NCI-H1092 (cell line): Measurements from ENCODE around the gene CDK6.
A peak's percentile ranks its signal among the peaks of the same experiment; 100 is the strongest.

ENCODE experiments used
- DNase-seq: peaks from one replicate; lab custom pipeline; 2025; lab: John Stamatoyannopoulos, UW

CDK6 gene

DNA sequence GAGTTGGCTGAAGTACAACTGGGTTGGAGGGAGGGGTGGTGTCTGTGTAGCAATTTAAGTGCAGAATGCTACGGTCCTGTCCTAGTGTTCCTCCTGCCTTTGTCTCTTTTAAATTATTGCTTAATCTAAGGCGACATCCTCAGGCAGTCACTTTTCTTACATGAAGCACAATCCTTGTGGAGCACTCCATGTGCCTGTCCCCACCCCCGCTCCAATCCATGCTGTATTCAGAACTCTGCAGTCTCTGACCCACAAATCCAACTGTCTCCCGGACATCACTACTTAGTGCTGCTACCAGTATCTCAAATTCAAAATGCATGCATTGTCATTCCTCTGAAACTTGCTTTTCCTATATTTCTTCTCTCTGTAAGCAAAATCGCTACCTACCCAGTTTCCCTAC lies 154.7 kb downstream of the CDK6 start:
- no peak for DNase-seq

DNA sequence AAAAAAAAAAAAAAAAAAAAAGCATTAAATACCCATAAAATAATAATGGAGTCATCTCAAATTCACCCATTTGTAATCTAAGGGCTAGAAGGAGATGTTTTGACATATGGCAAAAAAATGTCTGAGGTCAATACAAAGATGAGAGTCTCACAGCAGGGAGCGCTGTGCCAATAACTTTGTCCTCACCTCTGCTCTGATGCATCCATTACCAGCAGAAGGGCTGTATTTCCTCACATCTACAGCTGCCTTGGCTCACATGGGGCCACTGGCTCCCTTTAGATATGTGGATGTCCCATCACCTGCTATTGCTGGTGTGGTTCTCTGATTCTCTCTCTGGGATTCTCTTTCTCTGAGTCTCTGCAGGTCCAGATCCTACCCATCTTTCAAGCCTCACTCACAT lies 155.9 kb downstream of the CDK6 start:
- DNase-seq, result no peak

DNA sequence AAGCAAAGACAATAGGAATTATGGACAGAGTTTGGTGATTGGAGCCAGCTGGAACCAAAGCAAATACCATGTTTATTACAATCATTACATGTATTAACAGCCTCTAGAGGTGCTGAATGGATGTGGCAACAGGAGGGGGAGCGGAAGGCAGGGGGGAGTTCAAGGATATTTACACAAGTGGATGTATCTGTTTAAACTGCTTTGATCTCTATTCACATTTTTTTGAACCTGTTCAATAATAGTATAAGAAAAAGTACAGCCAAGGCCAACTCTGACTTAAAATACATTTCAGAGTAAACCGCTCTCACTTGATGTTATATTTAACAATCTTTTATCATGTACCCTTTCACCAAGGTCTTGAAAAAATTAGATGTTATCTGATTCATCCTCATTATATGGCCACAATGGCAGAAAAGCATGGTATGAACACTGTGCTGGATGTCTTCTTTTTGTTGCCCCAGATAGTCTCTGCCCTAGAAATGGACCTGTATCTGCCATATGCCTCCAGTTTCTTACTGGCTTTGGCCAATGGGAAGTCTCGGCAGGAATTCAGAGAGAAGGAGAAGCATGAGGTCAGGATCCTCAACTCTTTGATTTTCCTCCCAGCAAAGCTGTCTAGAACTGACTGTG lies 158.0 kb downstream of the CDK6 start:
- DNase-seq, result no peak

DNA sequence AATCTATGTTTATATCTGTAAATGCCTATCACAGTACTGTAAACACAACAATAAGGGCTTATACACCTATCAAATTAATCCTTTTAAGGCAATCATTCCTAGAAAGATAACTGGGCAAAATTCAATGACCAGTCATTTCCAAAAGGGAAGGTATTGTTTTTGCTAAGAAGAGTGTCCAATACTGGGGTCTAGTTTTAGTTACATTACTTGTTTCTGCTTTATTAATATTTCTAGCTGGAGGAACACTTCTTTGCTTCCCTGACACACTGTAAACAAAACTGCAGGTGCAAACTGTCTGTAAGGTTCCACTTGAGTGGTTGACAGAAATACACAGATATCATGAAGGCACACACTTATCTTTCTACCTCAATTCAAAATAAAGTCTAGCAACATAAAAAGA lies 162.0 kb downstream of the CDK6 start:
- DNase-seq, result peak; percentile 26

DNA sequence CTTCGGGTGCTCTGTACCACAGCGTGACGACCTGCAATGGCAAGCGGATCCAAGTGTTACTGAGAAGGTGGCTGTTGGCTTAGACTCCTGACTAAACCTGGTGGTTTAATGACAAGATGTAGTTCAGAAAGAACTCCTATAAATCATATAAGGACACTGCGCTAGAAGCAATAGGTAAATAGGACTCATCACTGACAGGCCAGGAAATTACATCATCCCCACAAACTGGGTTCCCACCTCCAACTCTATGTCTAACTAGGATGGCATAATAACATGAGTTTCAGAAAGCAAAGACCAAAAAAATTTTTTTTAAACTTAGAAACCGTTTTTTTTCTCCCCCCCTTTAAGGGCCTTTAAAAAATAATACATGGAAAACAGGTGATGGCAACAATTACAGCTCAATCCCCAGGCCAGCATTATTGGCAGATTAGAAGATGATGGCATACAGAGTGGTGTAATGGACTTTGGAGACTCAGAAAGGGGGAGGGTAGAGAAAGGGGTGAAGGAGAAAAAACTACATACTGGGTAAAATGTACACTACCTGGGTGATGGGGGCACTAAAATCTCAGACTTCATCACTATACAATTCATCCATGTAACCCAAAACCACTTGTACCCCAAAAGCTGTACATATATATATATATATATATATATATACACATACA lies 164.7 kb downstream of the CDK6 start:
- no peak for DNase-seq

DNA sequence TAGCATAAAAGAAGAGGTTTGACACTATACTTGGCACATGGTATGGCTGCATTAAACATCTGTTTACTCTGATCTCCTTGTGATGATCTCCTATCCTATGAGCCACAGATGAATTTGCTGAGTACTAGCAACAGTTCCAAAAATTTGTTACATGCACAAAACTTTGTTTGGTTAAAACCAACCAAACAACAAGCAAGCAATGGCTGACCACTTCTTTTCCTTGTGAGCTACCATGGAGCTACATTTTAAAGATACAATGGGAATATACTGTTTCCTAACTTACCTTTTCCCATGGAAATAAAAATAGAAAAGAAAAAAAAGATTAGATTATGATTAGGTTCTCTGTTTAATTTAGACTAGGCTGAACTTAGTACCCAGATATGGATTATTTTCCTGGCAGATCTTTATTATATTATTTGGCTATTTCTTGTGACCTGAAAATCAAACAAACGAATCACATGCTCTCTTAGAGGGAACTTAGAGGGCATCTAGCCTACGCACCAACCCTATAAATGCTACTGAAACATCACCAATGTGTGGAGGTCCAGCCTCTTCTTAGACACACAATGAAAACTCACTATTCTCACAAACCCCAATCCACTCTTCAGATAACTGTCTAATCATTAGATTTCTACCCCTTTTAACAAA lies 166.0 kb downstream of the CDK6 start:
- no peak for DNase-seq

DNA sequence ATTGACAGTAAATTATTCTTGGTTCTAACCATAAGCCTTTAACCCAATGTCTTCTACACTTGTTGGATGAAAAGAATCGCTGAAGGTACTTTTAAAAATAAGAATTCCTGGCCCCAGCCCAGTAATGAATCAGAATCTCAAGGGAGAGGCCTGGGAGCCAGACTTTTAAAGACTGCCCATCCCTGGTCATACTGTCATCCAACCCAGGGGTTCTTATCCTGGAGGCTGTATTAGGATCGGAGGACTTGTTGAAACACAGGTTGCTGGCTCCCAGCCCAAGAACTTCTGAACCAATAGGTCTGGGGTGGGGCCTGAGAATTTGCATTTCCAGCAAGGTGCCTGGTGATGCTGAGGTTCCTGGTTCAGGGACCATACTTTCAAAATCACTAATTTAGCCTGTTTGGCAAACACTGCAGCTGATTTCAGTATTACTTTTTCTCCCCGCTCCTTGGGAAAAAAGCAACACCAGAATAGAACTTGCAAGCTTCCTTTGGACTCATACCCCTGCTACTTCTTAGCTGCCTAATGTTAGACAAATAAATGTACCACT lies 166.7 kb downstream of the CDK6 start:
- no peak for DNase-seq

DNA sequence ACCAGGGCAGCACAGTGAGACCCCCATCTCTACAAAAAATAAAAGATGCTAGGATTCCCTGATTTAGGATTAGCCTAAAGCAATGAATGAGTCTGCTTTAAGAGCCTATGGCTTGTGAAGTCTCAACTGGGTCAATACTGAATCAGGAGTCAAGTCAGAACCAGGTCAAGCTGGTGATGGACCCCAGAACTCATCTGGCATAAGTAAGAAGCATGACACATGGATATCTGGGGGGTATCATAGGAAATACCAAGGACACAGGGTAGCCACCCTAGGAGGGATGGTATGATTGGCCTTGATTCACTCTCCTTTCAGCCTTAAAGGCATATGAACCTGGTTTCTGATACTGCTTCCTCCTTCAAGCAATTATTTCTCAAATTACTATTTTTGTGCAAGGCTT lies 167.8 kb downstream of the CDK6 start:
- DNase-seq, result no peak

DNA sequence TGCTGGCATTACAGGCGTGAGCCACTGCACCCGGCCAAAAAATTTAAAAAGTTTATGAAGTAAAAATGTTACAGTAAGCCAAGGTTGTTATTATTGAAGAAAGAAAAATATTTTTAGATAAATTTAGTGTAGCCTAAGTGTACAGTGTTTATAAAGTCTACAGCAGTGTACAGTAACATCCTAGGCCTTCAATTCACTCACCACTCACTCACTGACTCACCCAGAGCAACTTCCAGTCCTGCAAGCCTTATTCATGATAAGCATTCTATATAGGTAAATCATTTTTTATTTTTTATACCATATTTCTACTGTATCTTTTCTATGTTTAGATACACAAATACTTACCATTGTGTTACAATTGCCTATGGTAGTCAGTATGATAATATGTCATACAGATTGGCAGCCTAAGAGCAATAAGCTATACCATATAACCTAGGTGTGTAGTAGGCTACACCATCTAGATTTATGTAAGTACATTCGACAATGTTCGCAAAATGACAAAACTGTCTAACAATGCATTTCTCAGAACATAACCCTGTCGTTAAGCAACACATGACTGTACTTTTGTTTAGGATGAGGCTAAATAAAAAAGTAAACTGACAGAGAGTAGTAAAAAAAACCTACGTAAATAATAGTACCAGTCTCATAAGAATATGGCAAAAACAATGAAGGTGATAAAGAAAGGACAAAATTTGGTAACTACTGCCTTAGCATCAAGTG lies 168.4 kb downstream of the CDK6 start:
- no peak for DNase-seq

DNA sequence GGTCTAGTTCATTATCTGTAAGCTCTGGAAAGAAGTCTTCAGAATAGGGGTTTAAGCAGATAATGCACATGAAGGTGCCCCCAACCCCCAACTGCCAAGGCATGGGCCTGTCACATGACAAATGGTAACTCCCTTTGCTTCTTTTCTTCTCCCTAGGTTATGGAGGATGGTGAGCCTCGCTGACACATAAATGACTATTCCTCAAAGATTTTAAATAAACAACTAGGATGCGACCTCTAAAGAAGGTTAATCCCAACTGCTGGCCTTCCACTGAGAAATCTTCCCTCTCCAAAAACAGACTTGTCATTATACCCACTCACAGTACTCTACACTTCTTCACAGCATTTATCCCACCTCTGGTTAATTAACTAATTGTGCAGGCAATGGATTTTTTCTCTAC lies 170.4 kb downstream of the CDK6 start:
- DNase-seq, result no peak

DNA sequence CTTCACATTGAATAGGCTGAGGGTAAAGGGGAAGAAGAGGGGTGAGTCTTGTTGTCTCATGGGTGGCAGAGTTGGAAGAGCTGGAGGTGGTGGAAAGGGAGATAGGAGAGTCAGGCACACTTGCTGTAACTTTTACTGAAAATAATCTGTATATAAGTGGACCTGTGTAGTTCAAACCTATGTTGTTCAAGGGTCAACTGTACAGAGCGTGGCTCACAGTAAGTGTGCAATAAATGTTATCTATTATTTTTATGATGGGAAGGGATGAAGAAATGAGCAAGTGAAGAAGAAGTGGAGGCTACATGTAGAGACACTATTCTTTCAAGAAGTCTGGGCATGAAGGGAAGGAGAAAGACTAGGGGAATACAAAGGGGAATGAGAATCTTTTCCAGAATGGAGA lies 174.7 kb downstream of the CDK6 start:
- DNase-seq, result no peak

DNA sequence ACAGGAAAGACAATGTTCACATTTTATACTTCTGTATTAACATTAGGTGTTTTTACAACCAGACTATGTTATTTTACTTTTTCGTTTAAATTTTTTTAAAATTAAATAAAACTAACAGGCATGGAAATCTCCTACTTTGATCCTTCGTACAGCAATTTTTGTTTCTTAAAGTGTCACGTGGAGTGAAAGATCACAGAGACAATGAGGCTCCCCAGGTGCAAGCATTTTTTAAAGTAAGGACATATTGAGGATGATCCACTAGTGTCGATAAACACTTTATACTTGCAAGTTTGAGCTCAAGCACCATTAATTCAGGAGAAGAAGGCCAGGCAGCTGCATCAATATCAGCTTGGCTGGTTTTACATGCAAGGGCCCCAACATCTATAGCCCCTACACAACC lies 177.7 kb downstream of the CDK6 start:
- DNase-seq, result no peak

DNA sequence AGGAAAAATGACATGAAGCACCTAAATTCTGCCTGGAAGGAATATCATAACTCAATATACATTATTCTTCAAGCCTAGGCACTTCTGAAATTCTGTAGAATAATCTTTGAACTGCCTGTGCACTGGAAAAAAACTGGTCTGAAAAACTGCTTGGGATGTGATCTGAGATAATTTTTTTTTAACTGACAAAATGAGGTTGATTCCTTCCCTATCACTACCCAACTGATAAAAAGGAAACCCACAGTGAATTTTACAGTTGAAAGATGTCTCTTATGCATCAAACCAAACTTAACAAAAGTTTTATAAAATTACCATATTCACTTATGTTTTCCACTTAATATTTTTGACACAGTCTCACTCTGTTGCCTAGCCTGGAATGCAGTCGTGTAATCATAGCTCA lies 179.0 kb downstream of the CDK6 start:
- no peak for DNase-seq

DNA sequence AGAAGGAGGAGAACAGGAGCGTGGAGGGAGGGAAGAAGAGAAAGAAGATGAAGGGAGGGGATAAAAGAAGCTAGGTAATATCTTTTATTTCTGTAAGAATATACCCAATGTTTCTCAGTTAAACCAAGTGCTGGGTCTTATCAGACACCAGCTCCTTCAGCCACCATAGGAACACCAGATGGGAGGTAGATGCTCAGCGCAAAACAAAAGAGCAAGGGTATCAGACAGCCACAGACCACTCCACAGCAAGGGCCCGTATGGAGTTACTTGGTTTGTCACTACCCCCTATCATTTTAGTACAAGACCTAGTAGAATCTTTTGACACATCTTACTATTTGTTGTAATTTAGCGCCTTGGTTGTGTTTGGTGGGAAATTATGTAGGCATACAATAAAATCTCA lies 180.3 kb downstream of the CDK6 start:
- no peak for DNase-seq

DNA sequence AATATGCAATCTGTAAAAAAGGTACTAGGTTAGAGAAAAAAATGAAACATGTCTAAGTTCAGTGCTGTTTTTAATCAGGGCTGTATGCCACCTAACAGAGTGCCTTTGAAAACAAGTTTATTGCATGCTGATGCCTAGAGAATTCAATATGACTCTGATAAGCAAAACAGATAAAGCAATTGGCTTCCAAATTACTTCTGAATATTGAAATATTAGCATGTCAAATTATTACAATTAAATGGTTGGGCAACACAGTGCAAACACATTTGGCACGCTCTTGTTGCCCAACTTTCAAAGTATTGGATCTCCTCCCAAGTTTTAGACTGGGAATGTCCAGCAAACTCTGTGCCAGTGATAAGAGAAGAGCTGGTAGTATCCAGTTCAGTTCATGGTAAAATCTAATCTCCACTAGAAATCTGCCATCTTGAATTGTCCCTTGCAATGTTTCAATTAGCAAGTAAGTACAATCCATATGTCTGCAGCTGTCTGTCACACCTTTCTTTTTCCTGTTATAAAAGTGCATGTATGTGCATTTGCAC lies 181.0 kb downstream of the CDK6 start:
- DNase-seq, result no peak

DNA sequence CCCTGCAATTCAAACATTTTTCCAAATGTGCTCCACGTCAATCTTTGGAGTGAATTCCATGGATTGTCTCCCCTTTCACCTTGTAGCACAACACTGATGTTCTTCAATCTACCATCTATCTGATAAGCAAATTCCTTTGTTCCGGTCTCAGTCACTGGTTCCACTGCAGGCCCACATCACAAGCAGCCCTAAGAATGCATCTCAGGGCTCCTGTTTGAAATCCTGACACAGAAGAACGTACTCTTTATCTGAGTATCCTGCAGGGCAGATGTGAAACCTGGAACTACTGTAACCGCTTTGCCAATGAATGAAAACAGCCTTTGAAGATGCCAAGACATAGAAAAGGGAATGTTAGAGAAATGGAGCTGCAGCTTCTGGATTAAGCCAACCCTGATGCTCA lies 183.2 kb downstream of the CDK6 start:
- DNase-seq, result no peak

DNA sequence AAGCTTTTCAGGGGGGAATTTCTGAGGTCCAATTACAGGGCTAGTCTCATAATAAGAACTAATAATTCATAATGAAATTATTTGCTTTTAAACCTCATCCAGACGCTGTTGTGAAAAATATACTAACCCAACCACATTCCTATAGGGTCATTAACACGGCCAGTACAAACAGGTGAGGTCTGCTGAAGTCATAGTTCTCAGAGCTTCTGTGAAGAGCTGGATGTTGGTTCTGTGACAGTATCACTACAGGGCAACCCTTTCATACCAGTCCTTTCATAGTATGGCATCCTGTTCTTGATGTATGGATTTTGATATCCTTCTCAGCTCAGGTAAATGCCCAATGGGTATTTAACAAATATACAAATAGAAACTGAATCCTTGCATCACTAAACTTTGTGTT lies 183.8 kb downstream of the CDK6 start:
- DNase-seq, result no peak

DNA sequence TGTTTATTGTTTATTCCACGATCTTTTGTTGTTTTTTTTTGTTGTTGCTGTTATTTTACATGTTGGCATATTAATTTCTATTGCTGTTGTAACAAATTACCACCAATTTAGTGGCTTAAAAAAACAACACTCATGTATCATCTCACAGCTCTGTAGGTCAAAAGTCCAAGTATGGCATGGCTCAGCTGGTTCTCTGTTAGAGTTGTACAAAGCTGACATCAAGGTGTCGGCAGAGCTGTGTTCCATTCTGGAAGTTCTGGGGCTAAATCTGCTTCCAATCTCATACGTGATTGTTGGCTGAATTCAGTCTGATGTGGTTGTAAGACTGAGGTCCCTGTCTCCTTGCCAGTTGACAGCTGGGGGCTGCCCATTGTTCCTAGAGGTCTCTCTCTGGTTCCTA lies 186.0 kb downstream of the CDK6 start:
- DNase-seq, result no peak

DNA sequence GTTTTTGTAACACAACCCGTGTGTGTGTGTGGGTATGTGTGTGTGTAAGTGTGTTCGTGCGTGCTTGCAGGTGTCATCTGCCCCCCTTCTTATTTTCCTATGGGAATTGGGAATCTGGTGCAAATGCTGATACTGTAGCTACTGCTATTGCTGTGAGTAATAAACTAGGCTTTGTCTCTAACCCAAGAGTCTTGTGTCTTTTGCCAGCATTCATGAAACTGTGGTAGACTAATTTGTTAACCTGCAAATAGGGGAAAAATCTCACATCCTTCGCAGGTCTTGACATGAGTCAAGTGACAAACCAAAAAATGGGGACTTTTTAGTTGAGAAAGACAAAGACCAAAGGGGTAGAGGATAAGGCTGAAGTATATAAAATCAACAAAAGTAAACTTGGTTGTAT lies 188.3 kb downstream of the CDK6 start:
- no peak for DNase-seq

DNA sequence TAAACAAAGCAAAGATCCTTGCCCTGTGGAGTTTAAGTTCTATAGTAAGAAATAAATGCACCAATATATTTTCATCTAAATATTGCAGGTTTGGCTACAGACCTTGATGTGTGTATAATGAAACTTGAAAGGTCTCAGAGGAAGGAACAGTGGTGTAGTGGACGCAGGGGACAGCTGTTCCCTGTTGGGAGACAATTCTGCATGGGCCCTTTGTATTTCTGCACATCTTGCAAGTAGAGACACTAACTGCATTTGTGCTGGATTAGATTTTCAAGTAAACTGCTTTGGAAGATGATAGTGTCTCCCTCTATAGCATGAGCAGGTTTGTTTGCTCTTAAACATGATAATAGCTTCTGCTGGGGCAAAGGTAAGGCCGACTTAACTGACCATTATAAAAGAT lies 188.7 kb downstream of the CDK6 start:
- no peak for DNase-seq

DNA sequence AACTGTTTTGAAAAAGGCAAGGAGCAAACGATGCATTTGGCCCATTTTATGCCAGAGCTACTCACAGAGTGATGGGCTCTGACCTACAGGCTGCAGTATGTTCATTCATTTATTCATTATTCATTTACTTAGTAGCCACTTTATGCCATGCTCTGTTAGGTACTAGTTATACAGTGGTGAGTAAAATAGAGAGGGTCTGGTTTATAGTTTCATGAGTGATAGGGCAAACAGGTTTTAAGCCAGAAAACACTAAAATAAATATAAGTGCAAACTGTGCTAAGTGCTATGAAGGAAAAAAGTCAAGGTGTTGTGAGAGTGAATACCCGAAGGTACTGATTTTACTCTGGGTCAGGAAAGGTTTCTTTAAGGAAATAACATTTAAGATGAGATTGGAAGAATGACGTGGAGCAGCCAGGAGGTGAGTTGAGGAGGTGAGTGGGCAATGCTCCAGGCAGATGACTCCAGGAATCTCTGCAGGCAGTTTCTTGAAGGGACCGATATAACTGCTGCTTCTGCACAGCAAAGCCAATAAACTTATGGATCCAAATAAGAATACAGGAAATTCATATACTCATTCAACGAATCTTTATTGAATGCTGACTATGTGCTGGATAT lies 189.3 kb downstream of the CDK6 start:
- DNase-seq, result no peak
